Measurements from ENCODE around the gene APLP1.

APLP1 gene

DNA sequence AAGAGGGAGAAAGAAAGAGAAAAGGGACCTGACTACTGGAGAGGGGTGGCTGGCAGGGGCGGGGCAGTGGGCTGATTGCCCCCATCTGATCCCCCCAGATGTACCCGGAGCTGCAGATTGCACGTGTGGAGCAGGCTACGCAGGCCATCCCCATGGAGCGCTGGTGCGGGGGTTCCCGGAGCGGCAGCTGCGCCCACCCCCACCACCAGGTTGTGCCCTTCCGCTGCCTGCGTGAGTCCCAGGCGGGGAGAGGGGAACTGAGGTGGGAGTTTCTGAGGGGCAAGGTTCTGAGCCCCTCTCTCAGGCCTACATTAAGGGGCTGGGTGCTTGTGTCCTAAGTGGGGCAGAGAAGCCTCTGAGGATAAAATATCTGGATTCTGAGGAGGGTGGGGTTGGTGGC lies 2.4 kb downstream of the APLP1 start:
- TF ChIP-seq POLR2A (IDR thresholded peaks at IDR 0.05; ENCODE audit: low read depth, low read length) (no peak), TAF1 (IDR thresholded peaks at IDR 0.05; ENCODE audit: borderline replicate concordance, low read depth, low read length) (no peak)
- FAIRE-seq (no peak), DNase-seq (ENCODE audit: insufficient read length) (no peak)

DNA sequence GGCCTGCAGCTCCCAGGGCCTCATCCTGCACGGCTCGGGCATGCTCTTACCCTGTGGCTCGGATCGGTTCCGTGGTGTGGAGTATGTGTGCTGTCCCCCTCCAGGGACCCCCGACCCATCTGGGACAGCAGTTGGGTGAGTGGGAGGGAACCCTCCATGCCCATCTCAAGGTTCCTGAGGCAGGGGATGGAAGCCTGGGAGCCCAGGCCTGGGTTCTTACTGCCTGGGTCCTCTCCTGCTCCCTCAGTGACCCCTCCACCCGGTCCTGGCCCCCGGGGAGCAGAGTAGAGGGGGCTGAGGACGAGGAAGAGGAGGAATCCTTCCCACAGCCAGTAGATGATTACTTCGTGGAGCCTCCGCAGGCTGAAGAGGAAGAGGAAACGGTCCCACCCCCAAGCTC lies 3.2 kb downstream of the APLP1 start:
- FAIRE-seq: no peak

DNA sequence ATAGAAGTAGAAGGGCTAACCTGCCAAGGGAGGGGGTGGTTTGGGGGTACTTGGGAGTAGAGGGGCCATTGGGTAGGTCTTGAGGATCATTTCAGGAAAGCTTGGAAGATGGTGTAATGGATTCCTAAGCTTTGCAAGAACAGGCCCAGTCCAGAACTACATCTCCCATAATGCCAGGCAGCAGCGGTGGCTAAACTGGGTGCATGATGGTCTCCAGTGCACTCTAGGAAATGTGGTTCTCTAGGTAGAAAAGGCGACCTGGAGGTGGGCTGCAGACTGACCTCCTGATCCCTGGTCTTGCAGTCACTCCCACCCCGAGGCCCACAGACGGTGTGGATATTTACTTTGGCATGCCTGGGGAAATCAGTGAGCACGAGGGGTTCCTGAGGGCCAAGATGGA lies 3.8 kb downstream of the APLP1 start:
- no peak for FAIRE-seq
- no peak for DNase-seq (ENCODE audit: insufficient read length)
- TF ChIP-seq TAF1 (IDR thresholded peaks at IDR 0.05; ENCODE audit: borderline replicate concordance, low read depth, low read length) (no peak), POLR2AphosphoS5 (IDR thresholded peaks at IDR 0.05; ENCODE audit: low read depth, low read length) (no peak), POLR2A (IDR thresholded peaks at IDR 0.05; ENCODE audit: low read depth, low read length) (no peak)

More for the DNA sequence above, 3.2 kb downstream of the APLP1 start:
- DNase-seq (ENCODE audit: insufficient read length): no peak
- TF ChIP-seq POLR2AphosphoS5 (IDR thresholded peaks at IDR 0.05; ENCODE audit: low read depth, low read length): no peak
- TF ChIP-seq TAF1 (IDR thresholded peaks at IDR 0.05; ENCODE audit: borderline replicate concordance, low read depth, low read length): no peak
- TF ChIP-seq POLR2A (IDR thresholded peaks at IDR 0.05; ENCODE audit: low read depth, low read length): no peak

DNA sequence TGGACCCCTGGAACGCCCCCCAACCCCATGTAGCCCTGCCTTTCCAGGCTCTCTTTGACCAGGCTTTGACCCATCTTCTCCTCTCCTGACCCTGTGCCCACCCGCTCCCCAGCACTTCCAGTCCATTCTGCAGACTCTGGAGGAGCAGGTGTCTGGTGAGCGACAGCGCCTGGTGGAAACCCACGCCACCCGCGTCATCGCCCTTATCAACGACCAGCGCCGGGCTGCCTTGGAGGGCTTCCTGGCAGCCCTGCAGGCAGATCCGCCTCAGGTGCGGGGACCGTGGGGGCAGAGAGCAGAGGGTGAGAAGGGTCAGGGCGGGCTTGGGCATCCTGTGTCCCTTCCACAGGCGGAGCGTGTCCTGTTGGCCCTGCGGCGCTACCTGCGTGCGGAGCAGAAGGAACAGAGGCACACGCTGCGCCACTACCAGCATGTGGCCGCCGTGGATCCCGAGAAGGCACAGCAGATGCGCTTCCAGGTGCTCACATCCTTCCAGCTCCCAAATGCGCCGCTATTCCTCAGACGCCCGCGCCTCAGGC lies 6.1 kb downstream of the APLP1 start:
- no peak for TF ChIP-seq TAF1 (IDR thresholded peaks at IDR 0.05; ENCODE audit: borderline replicate concordance, low read depth, low read length)
- no peak for TF ChIP-seq POLR2AphosphoS5 (IDR thresholded peaks at IDR 0.05; ENCODE audit: low read depth, low read length)
- TF ChIP-seq POLR2A (IDR thresholded peaks at IDR 0.05; ENCODE audit: low read depth, low read length): no peak
- DNase-seq (ENCODE audit: insufficient read length) (no peak), FAIRE-seq (no peak)

DNA sequence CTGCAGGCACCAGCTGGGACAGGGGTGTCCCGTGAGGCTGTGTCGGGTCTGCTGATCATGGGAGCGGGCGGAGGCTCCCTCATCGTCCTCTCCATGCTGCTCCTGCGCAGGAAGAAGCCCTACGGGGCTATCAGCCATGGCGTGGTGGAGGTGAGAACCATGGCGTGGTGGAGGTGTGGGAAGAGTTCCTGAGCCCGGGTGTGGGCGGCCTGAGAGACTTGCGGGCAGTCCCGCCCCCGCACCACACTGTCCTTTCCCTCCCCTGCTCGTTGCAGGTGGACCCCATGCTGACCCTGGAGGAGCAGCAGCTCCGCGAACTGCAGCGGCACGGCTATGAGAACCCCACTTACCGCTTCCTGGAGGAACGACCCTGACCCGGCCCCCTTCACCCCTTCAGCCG lies 10.7 kb downstream of the APLP1 start:
- no peak for DNase-seq (ENCODE audit: insufficient read length)
- no peak for FAIRE-seq
- no peak for TF ChIP-seq POLR2A (IDR thresholded peaks at IDR 0.05; ENCODE audit: low read depth, low read length)
- TF ChIP-seq TAF1 (IDR thresholded peaks at IDR 0.05; ENCODE audit: borderline replicate concordance, low read depth, low read length): no peak
- no peak for TF ChIP-seq POLR2AphosphoS5 (IDR thresholded peaks at IDR 0.05; ENCODE audit: low read depth, low read length)

DNA sequence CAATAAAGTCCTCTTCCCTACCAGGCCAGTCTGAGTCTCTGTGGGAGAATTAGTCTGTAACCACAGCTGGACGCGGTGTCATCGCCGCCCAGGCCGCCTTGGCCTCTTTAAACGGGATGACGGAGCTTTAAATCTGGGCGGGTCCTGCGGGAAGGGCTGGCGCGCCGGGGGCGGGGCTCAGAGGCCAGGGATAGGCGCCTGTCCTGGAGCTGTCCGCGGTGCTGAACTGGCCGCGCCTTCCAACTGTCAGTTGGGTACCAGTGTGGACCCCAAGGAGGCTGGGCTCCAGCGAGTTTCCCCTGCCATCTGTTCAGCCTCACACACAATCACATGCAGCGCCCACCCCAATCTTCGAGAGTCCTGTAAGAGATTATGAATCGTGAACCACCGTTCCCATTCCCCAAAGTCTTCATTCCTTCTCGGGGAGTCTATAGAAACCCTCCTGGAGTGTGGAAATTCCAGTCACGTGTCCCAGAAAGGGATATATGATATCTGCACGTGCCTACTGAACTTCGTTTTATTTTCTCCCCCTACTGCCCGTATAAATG lies 11.5 kb downstream of the APLP1 start:
- no peak for DNase-seq (ENCODE audit: insufficient read length)
- peak; percentile 72 for FAIRE-seq
- TF ChIP-seq TAF1 (IDR thresholded peaks at IDR 0.05; ENCODE audit: borderline replicate concordance, low read depth, low read length) (no peak), POLR2AphosphoS5 (IDR thresholded peaks at IDR 0.05; ENCODE audit: low read depth, low read length) (no peak), POLR2A (IDR thresholded peaks at IDR 0.05; ENCODE audit: low read depth, low read length) (no peak)

DNA sequence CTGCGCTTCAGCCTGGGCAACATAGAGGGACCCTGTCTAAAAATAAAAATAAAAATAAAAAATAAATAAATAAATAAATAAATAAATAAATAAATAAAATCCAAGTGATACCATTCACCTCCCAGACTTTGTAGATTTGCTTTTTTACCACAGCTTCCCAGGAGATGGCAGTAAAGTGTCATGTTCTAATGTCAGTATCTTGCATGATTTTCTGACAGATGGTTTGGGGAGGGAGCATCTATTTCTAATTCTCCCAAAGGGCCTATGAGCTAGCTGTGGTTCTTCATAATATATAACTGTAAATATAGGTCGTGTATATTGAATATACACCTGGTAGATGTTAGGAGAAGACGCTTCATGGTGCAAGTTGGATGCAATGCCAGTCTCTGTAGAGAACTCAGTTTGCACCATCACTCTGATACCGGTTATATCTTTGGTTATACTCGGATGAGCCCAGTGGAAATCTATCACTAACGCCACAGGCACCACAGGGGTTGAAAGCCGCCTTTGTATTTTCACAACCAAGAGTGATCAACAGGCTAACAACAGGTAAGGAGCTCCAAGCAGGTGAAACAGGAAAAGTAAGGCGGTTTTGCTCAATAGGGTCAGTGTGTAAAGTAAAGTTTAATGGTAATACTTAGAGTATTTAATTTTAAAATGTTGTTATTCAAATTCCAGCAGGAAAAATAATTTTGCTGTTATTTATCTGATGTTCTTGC lies 13.9 kb downstream of the APLP1 start:
- TF ChIP-seq POLR2A (IDR thresholded peaks at IDR 0.05; ENCODE audit: low read depth, low read length) (no peak), POLR2AphosphoS5 (IDR thresholded peaks at IDR 0.05; ENCODE audit: low read depth, low read length) (no peak), TAF1 (IDR thresholded peaks at IDR 0.05; ENCODE audit: borderline replicate concordance, low read depth, low read length) (no peak)
- DNase-seq (ENCODE audit: insufficient read length) (no peak), FAIRE-seq (peak; percentile 92)

DNA sequence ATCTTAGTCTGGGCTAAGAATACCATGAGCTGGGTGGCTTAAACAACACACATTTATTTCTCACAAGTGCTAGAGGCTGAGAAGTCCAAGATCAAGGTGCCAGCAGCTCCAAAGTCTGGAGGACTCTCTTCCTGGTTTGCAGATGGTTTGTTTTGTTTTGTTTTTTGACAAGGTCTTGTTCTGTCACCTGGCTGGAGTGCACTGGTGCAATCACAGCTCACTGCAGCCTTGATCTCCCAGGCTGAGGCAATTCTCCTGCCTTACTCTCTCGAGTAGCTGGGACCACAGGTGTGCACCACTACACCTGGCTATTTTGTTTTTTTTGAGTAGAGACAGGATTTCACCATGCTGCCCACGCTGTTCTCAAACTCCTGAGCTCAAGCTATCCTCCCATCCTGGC lies 15.5 kb downstream of the APLP1 start:
- no peak for FAIRE-seq
- no peak for DNase-seq (ENCODE audit: insufficient read length)
- TF ChIP-seq TAF1 (IDR thresholded peaks at IDR 0.05; ENCODE audit: borderline replicate concordance, low read depth, low read length): no peak
- TF ChIP-seq POLR2A (IDR thresholded peaks at IDR 0.05; ENCODE audit: low read depth, low read length): no peak
- no peak for TF ChIP-seq POLR2AphosphoS5 (IDR thresholded peaks at IDR 0.05; ENCODE audit: low read depth, low read length)

DNA sequence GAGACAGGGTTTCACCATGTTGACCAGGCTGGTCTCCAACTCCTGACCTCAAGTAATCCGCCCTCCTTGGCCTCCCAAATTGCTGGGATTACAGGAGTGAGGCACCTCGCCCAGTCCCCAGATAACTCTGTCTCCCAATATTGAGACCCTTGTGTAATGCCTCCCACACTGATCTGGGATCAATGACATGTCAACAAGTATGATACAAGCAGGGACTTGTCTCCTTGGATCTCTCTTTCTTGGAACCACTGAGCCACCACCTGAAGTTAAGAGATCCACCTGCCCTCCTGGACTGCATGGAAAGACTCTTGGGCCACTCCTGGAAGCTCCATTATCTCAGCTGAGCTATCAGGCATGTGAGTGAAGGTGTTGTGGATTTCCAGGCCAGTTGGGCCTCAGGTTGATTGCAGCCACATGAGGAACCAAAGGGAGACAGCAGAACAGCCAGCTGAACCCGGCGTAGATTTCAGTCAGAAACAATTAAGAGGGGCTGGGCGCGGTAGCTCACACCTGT lies 16.9 kb downstream of the APLP1 start:
- FAIRE-seq (no peak), DNase-seq (ENCODE audit: insufficient read length) (no peak)
- TF ChIP-seq POLR2A (IDR thresholded peaks at IDR 0.05; ENCODE audit: low read depth, low read length): peak; percentile 18; the same call in 1 of the 2 replicates
- no peak for TF ChIP-seq TAF1 (IDR thresholded peaks at IDR 0.05; ENCODE audit: borderline replicate concordance, low read depth, low read length)
- peak; percentile 44; the same call in 1 of the 2 replicates for TF ChIP-seq POLR2AphosphoS5 (IDR thresholded peaks at IDR 0.05; ENCODE audit: low read depth, low read length)

DNA sequence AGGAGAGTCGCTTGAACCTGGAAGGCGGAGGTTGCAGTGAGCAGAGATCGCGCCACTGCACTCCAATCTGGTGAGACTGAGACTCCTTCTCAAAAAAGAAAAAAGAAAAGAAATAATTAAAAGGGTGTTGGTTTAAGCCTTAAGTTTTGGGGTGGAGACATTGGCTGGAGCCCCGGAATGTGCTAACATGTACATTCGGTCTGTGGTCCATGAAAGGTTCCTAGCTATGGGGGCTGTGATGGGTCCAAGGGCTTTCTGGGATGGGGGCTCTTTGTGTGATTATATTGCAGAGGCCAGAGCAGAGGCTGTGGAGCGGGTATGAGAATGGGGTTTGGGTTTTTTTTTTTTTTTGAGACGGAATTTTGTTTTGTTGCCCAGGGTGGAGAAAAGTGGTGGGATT lies 17.5 kb downstream of the APLP1 start:
- no peak for DNase-seq (ENCODE audit: insufficient read length)
- TF ChIP-seq POLR2A (IDR thresholded peaks at IDR 0.05; ENCODE audit: low read depth, low read length): no peak
- TF ChIP-seq POLR2AphosphoS5 (IDR thresholded peaks at IDR 0.05; ENCODE audit: low read depth, low read length): no peak
- no peak for TF ChIP-seq TAF1 (IDR thresholded peaks at IDR 0.05; ENCODE audit: borderline replicate concordance, low read depth, low read length)
- FAIRE-seq: no peak

DNA sequence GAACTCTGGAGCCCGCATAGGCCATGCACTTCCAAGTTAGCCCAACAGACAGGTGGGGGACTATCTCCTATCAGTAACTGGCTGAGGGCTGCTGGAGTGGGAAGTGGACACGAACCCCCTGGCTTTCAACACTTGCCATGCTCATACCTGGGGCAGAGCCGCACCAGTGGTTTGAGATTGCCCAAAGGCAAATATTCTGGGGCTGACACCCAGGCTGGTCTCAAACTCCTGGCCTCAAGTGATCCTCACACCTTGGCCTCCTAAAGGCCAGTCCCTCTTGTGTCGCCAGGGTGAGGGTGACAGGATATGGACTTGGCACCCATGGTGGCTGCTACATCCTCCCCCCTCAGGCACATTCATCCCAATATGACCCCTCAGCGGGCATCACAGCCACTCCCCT lies 18.8 kb downstream of the APLP1 start:
- peak; percentile 66; the same call in 1 of the 2 replicates for TF ChIP-seq POLR2AphosphoS5 (IDR thresholded peaks at IDR 0.05; ENCODE audit: low read depth, low read length)
- no peak for TF ChIP-seq TAF1 (IDR thresholded peaks at IDR 0.05; ENCODE audit: borderline replicate concordance, low read depth, low read length)
- TF ChIP-seq POLR2A (IDR thresholded peaks at IDR 0.05; ENCODE audit: low read depth, low read length): peak; percentile 48
- DNase-seq (ENCODE audit: insufficient read length): no peak
- no peak for FAIRE-seq

DNA sequence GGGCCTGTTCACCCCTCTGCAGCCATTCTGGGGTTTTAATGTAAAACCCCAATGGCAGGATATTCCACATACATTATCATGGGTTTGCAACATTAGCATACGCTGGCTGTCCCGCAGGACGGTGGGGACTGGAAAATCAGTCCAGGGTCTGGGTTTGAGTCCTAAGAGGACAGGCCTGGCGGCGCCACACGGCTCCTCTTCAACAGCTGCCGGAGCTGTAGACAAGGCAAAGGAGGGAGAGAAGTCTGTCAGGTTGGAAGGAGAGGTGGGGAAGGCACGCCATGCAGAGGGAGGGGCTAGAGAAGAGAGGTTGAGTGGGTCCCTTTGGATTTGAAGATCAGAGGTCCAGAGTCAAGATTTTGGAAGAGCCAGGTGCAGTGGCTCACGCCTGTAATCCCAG lies 20.0 kb downstream of the APLP1 start:
- FAIRE-seq (no peak), DNase-seq (ENCODE audit: insufficient read length) (no peak)
- no peak for TF ChIP-seq TAF1 (IDR thresholded peaks at IDR 0.05; ENCODE audit: borderline replicate concordance, low read depth, low read length)
- no peak for TF ChIP-seq POLR2A (IDR thresholded peaks at IDR 0.05; ENCODE audit: low read depth, low read length)
- no peak for TF ChIP-seq POLR2AphosphoS5 (IDR thresholded peaks at IDR 0.05; ENCODE audit: low read depth, low read length)
